ENCODE results near the gene CLIC1. TPM values are rescaled to one million over a fixed set of nuclear protein-coding genes. Genes with fewer than 3 reads are reported as not detected.

Gene CLIC1
- total RNA-seq, 1 donor from 2014 or later, result 234 TPM

GRCh38 chr6:31708224-31708623 is 28.1 kb downstream of the CLIC1 start:
- no peak overlapping the region for H2AFZ ChIP-seq (replicated peaks)
- H3F3A ChIP-seq (ENCODE audit: low read depth), result peaks cover 1% of the 10 kb centered on the region
- H3K9me3 ChIP-seq (ENCODE audit: low read depth), result no peaks in the 10 kb centered on the region
- Mint-ChIP-seq H3K27me3 (ENCODE audit: insufficient read depth, low read depth) (peaks cover 14% of the 10 kb centered on the region), H3K27ac (no peak overlapping the region), H3K4me3 (no peak overlapping the region), H3K4me1 (peaks cover 25% of the 10 kb centered on the region), H3K36me3 (no peaks in the 10 kb centered on the region), H3K9me3 (no peaks in the 10 kb centered on the region)
- no peak overlapping the region for H3K27ac ChIP-seq
- no peaks in the 10 kb centered on the region for H3K36me3 ChIP-seq
- no peak overlapping the region for H3K9ac ChIP-seq
- no peaks in the 10 kb centered on the region for H3K27me3 ChIP-seq
- DNase-seq (ENCODE audit: low spot score), result no peak
- TF ChIP-seq EZH2 (IDR thresholded peaks at IDR 0.05) (no peak), CTCF (IDR thresholded peaks at IDR 0.05) (no peak), EZH2phosphoT487 (IDR thresholded peaks at IDR 0.05) (no peak)
- H3K4me3 ChIP-seq, result no peak overlapping the region
- no peak overlapping the region for H3K4me2 ChIP-seq
- H3K4me1 ChIP-seq, result peaks cover 3% of the 10 kb centered on the region
- no peaks in the 10 kb centered on the region for H4K20me1 ChIP-seq (ENCODE audit: low read depth)
- no peaks in the 10 kb centered on the region for H3K79me2 ChIP-seq (ENCODE audit: low read depth)

GRCh38 chr6:31707701-31708100 is 28.6 kb downstream of the CLIC1 start:
- H3K27me3 ChIP-seq, result no peaks in the 10 kb centered on the region
- TF ChIP-seq CTCF (IDR thresholded peaks at IDR 0.05) (no peak), EZH2 (IDR thresholded peaks at IDR 0.05) (no peak), EZH2phosphoT487 (IDR thresholded peaks at IDR 0.05) (no peak)
- H3K36me3 ChIP-seq, result no peaks in the 10 kb centered on the region
- H3K4me2 ChIP-seq, result no peak overlapping the region
- H3K36me3 Mint-ChIP-seq, result no peaks in the 10 kb centered on the region
- H4K20me1 ChIP-seq (ENCODE audit: low read depth), result no peaks in the 10 kb centered on the region
- no peak overlapping the region for H3K4me3 Mint-ChIP-seq
- no peak overlapping the region for H2AFZ ChIP-seq (replicated peaks)
- H3K4me1 Mint-ChIP-seq, result peaks cover 21% of the 10 kb centered on the region
- no peaks in the 10 kb centered on the region for H3K4me1 ChIP-seq
- no peak overlapping the region for H3K27ac ChIP-seq
- H3F3A ChIP-seq (ENCODE audit: low read depth), result no peaks in the 10 kb centered on the region
- H3K27ac Mint-ChIP-seq, result no peak overlapping the region
- no peaks in the 10 kb centered on the region for H3K9me3 ChIP-seq (ENCODE audit: low read depth)
- H3K9me3 Mint-ChIP-seq, result no peaks in the 10 kb centered on the region
- no peak overlapping the region for H3K4me3 ChIP-seq
- H3K27me3 Mint-ChIP-seq (ENCODE audit: insufficient read depth, low read depth), result peaks cover 15% of the 10 kb centered on the region
- H3K9ac ChIP-seq, result no peak overlapping the region
- peaks cover under 1% of the 10 kb centered on the region for H3K79me2 ChIP-seq (ENCODE audit: low read depth)
- no peak for DNase-seq (ENCODE audit: low spot score)

- H3F3A ChIP-seq (ENCODE audit: low read depth), result no peaks in the 10 kb centered on the region
- Mint-ChIP-seq H3K4me1 (peaks cover 18% of the 10 kb centered on the region), H3K27me3 (ENCODE audit: insufficient read depth, low read depth) (peaks cover 8% of the 10 kb centered on the region), H3K9me3 (no peaks in the 10 kb centered on the region), H3K4me3 (peak within 1 kb of the TSS; percentile 21), H3K36me3 (no peaks in the 10 kb centered on the region), H3K27ac (no peak within 1 kb of the TSS)
- H3K4me2 ChIP-seq, result no peak within 1 kb of the TSS
- no peaks in the 10 kb centered on the region for H3K27me3 ChIP-seq
- no peak within 1 kb of the TSS for H3K27ac ChIP-seq
- no peaks in the 10 kb centered on the region for H4K20me1 ChIP-seq (ENCODE audit: low read depth)
- H2AFZ ChIP-seq (replicated peaks), result no peak within 1 kb of the TSS
- TF ChIP-seq CTCF (IDR thresholded peaks at IDR 0.05) (no peak), EZH2phosphoT487 (IDR thresholded peaks at IDR 0.05) (no peak), EZH2 (IDR thresholded peaks at IDR 0.05) (no peak)
- H3K4me1 ChIP-seq, result no peaks in the 10 kb centered on the region
- peaks cover 11% of the 10 kb centered on the region for H3K79me2 ChIP-seq (ENCODE audit: low read depth)
- no peaks in the 10 kb centered on the region for H3K9me3 ChIP-seq (ENCODE audit: low read depth)
- H3K9ac ChIP-seq, result no peak within 1 kb of the TSS
- DNase-seq (ENCODE audit: low spot score), result no peak
- no peak within 1 kb of the TSS for H3K4me3 ChIP-seq
- H3K36me3 ChIP-seq, result no peaks in the 10 kb centered on the region
Observed at GRCh38 chr6:31706599-31706998, 29.7 kb downstream of the CLIC1 start, which contains the start of gene LY6G6F. Gene LY6G6F (plus strand): TSS chr6:31706866. CDS start chr6:31706907, 41 bp downstream.

Data from neural progenitor cell (in vitro differentiated cells).